ENCODE results near the gene IQCB1.
"Not testable (repeated sequence)": the region's sequence is repeated elsewhere in the genome, so short reads cannot be mapped to it uniquely, and the experiment has no call there.

Gene IQCB1

DNA sequence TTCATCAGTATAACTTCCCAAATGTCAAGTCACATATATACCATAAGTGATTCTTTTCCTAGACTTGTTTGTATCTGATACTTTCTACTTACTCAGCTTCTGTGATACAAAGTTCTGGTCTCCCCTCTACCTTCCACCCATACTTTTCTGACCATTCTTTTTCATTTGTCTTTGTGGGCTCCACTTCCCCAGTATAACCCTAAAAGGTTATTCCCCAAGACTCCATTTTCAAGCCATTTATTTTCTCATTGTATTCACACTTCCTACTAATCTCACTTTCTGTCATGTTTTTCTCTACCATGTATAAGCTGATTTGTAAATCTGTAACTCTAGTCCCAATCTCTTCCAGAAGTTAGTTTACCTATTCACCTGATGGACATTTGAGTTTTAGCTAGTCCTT is 34.0 kb downstream of the IQCB1 start:
- no peak for DNase-seq

DNA sequence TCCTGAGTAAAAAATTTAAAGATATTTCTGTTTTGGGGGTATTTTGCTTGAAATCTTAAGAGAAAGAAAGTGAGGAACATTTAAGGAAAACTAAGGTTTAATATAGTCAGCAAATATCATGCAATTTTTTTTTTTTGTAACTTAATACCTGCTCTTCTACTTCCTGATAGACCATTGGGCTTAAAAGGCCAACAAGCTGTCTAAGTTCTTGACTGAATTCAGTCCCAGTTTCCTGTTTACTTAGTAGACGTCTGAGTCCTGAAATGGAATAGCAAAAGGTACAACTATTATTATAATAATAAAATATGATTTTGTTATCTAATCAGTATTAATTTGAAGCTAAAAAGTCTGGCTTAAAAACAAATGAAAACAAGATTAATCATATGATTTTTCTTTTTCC is 37.9 kb downstream of the IQCB1 start:
- no peak for DNase-seq

GRCh38 chr3:121794264-121794983 is 40.4 kb downstream of the IQCB1 start:
- DNase-seq: no peak

DNA sequence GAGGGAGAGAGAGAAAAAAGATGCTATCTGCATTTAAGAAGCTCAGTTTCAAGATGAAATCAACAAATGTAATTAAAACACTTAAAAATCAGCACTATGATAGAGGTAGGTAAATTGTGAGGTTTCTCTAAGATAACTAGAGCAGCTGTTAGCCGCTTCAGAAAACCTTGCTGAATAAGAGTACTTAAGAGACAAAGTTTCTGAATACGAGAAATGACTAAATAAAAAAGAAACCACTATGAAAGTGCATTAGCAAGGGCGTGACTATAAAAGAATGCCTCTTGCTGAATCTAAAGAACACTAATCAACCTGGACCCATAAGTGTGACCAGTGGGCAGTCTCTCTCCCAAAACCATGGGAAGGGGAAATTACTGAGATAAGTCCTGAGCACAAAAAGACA is 41.8 kb downstream of the IQCB1 start:
- no peak for DNase-seq

- no peak for DNase-seq
Observed at GRCh38 chr3:121786485-121786884, 48.4 kb downstream of the IQCB1 start.

- not testable (repeated sequence) for DNase-seq
Observed at GRCh38 chr3:121782784-121783183, 52.1 kb downstream of the IQCB1 start.

GRCh38 chr3:121781611-121782010 is 53.2 kb downstream of the IQCB1 start:
- DNase-seq: no peak

DNA sequence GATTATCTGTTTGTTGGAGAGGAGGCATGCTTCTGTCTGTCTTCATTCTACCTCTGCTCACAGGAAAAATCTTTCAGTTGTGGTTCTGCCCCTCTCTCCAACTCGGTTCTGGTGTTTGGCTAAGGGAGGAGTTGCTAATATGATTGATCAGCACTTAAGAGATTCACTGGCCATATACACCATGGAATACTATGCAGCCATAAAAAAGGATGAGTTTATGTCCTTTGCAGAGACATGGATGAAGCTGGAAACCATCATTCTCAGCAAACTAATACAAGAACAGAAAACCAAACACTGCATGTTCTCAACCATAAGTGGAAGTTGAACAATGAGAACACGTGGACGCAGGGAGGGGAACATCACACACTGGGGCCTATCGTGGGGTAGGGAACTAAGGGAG is 59.8 kb downstream of the IQCB1 start:
- not testable (repeated sequence) for DNase-seq

DNA sequence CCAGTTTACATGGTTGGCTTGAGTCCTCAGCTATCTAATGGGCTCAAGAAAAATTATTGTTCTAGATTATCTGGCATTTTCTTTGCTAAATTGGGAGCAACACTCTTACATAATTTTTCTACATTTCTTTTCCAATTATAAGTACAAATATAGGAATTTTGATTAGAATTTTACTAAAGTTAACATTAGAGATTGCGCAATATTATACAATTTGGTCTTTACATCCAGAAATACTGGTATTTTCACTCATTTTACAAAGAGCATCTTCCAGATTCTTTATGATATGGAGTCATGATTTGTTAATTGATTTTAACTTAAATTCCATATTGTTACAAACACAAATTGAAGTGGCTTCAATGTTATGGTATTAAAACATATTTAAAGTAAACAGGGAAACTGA is 65.6 kb downstream of the IQCB1 start:
- no peak for DNase-seq

GRCh38 chr3:121768452-121768851 is 66.4 kb downstream of the IQCB1 start:
- DNase-seq: no peak

- no peak for DNase-seq
Observed at GRCh38 chr3:121759541-121760202, 75.2 kb downstream of the IQCB1 start.

DNA sequence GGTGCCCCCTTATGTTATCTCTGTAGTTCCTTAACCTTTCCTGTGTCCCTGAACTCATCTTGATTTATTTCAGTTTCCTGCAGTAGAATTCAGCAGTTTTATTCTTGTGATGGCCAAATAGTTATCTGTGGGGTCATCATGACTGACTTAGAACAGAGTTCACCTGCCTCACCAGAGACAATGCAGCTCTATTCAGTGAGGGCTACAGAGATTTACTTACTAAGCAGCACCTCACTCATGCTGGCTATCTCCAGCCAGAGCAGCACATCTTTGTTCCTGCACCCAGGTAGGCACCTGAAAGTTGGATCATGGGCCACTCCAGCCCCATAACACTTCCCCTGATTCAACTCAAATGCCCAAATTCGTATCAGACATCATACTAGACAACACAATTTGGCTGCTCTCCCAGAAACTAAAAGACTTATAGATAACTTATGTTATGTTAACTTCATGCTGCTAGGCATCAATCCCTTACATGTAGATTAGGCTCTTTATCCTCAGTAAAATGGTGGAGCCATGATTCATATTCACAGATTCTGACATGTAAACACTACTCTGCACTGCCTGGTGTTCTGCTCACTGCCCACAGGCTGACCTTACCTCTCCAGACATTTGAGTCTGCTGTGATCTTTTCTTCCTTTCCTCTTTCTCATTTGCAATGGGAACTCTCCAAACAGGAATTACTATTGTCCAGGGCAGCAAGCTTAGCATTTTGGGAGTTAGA is 76.0 kb downstream of the IQCB1 start:
- no peak for DNase-seq

- DNase-seq: no peak
Observed at GRCh38 chr3:121757812-121758545, 76.9 kb downstream of the IQCB1 start.

DNA sequence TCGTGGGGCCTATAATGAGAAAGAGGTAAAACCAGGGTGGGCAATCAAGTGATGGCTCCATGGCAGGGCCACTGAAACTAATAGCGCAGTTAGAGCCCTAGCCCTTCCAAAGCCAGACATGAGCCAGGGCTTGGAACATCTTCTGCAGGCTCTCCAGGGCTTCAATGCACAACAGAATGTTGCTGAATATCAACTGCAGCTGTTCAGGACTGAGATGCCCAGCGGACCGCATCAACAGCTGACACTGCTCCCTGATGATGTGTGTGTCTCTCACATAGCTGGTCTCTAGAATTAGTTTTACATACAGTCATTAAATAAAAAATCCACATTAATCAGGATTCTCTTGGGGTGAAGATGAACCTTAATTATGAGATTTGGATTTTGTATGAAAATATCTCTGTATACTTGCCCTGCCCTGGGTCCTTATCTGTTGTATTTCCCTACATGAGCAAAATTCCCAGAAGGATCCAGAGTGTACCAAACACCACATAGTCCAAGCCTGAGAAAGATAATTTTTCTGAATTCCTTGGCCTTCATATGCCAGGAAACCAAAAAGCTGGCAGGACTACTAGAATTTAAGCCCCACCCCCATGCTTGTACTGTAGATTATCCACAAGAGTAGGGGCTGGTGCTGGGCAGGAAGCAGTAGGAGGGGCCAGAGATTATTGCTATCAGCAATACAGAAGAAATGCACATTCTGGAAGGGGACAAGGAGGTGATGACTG is 77.6 kb downstream of the IQCB1 start:
- no peak for DNase-seq

DNA sequence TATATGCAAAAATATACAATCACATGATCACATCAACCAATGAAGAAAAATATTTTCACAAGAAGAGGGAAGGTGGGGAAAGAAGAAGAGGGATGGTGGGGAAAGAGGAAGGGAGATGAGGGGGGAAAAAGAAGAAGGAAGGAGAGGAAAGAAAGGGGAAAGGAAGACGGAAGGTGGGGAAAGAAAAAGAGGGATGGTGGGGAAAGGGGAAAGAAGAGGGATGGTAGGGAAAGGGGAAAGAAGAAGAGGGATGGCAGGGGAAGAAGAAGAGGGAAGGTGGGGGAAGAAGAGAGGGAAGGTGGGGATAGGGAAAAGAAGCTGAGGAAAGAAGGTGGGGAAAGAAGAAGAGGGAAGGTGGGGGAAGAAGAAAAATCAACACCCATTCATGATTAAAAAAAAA is 82.1 kb downstream of the IQCB1 start:
- no peak for DNase-seq

DNA sequence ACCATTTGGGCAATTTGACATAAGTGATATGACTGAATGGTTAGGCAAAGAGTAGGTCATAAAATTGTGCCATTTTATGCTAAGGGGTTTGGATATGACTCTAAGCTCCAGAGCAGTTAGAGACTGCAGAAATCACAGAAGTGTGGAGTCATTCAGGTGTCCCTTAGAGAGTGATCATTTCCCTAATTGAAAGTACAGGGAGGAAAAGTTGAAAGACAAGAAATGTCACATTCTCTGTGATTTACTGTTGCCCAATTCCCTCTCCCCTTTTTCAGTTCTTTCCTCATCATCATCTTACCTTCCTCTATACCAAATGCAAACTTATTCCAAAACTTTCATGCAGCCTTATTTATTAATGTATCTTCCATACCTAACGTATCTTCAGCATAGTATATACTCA is 82.6 kb downstream of the IQCB1 start:
- no peak for DNase-seq

GRCh38 chr3:121750087-121750415 is 84.8 kb downstream of the IQCB1 start:
- no peak for DNase-seq

GRCh38 chr3:121749276-121750086 is 85.4 kb downstream of the IQCB1 start, which contains the start of gene GOLGB1:
Gene GOLGB1 (minus strand): TSS chr3:121749741. CDS start chr3:121730971, 18,770 bp downstream.
- DNase-seq: peak; percentile 91 to 92

- peak in 1 of 2 donors; percentile 14 for DNase-seq
Observed at GRCh38 chr3:121748680-121749275, 86.1 kb downstream of the IQCB1 start.

DNA sequence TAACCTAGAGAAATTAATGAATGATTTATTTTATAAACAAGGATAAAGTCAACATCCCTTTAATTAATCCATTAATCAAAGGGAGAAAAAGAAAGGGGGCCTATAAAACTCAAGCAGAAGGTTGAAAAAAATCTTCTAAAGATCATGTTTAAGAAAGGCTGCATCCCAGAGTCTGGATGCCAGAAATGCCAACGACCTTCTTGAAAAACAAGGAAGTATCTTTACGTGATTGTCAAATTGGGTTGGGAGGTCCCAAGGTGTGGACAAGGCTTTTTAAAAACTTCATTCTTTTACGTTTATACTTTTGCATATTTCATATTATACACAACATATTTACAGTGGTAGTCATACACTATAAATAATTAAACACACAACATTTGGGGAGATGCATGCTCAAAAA is 86.9 kb downstream of the IQCB1 start:
- DNase-seq: no peak

DNA sequence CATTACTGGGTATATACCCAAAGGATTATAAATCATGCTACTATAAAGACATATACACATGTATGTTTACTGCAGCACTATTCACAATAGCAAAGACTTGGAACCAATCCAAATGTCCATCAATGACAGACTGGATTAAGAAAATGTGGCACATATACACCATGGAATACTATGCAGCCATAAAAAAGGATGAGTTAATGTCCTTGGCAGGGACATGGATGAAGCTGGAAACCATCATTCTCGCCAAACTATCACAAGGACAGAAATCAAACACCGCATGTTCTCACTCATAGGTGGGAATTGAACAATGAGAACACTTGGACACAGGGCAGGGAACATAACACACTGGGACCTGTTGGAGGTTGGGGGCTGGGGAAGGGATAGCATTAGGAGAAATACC is 91.8 kb downstream of the IQCB1 start:
- DNase-seq: not testable (repeated sequence)
